Stomach (tissue), 9 donors: ENCODE results near the gene MMS19. TPM values are rescaled to one million over a fixed set of nuclear protein-coding genes. Genes with fewer than 3 reads are reported as not detected.

ENCODE experiments used
- DNase-seq, 2 donors: peaks; one replicate each; pipeline versions ENCODE4 v3.0.0 to v3.0.0-alpha.2; 2013 to 2019
- H3K27ac ChIP-seq, 5 donors: fragments of 200-600 bp in 4 of 5; sonication (generic) in 4 of 5; one replicate each; pipeline ENCODE4 v1.5.1; 2013 to 2019; ENCODE audit warnings: mild to moderate bottlenecking in 1 of 5, moderate library complexity in 1 of 5
- H3K27me3 ChIP-seq, 3 donors: fragments of 200-600 bp; sonication (generic); one replicate each; pipeline ENCODE4 v1.5.1; 2017 to 2019; ENCODE audit warnings: mixed run types in 1 of 3
- H3K36me3 ChIP-seq, 4 donors: fragments of 200-600 bp; sonication (generic); 1 replicate in 3 of 4; 2 replicates in 1 of 4; pipeline ENCODE4 v1.5.1; 2016 to 2019
- H3K4me1 ChIP-seq, 4 donors: fragments of 200-600 bp; sonication (generic); one replicate each; pipeline ENCODE4 v1.5.1; 2016 to 2019
- H3K4me3 ChIP-seq, 4 donors: fragments of 200-600 bp; sonication (generic) in 3 of 4; one replicate each; pipeline ENCODE4 v1.5.1; 2016 to 2019; ENCODE audit warnings: mild to moderate bottlenecking in 1 of 4
- H3K9me3 ChIP-seq, 4 donors: fragments of 200-600 bp; sonication (generic); one replicate each; pipeline ENCODE4 v1.5.1; 2016 to 2019
- EP300 ChIP-seq: sonication (generic); formaldehyde crosslinking; IDR thresholded peaks from one replicate; pipeline ENCODE4 v1.6.1; 2017; ENCODE audit warnings: antibody characterized with exemption
- POLR2A ChIP-seq, 4 donors: fragments of 450-650 bp; IDR thresholded peaks; one replicate each; pipeline ENCODE4 v1.6.1; 2016; ENCODE audit warnings: antibody characterized with exemption in 4 of 4, control low read depth in 2 of 4, mild to moderate bottlenecking in 1 of 4, moderate library complexity in 1 of 4
- POLR2AphosphoS5 ChIP-seq, 3 donors: sonication (generic); formaldehyde crosslinking; IDR thresholded peaks; one replicate each; pipeline ENCODE4 v1.6.1; 2016; ENCODE audit warnings: antibody characterized with exemption in 3 of 3
- WGBS, 5 donors: extraction: QIAGEN DNeasy Blood & Tissue Kit in 3 of 5; methylation state at CpG; one replicate each; pipeline versions ENCODE4 v1.1.5 to v1.1.7; 2013 to 2018; 5-methylcytosine and 5-hydroxymethylcytosine counted together
- intact Hi-C: fragments of 100-400 bp; cut with DNase I; formaldehyde crosslinking; loops from one replicate; pipeline ENCODE4 v1.15.1; 2023; ENCODE audit warnings: low total_unique reads
- polyA plus RNA-seq, 3 donors: library from polyadenylated mRNA; stranded (reverse); fragments of 200-250 nt; gene quantifications; one replicate each; pipeline ENCODE4 v1.2.3, GENCODE V29; 2013
- total RNA-seq, 5 donors: library from RNA; depleted of rRNA; stranded (reverse); fragments of >200 nt; gene quantifications; one replicate each; pipeline versions ENCODE4 v1.1.0 to v1.2.3, GENCODE V29; 2014 to 2016
- TF ChIP-seq, protein P1 (sequence below), 7 experiments: fragments of 450-650 bp in 4 of 7; fragments of 200-600 bp in 3 of 7; sonication (generic) in 3 of 7; IDR thresholded peaks; one replicate each; pipeline ENCODE4 v1.5.1; 2016 to 2019; ENCODE audit warnings: antibody characterized with exemption in 7 of 7, control low read depth in 2 of 7, mild to moderate bottlenecking in 1 of 7
- donor health status: healthy with polysubstance abuse.
- donor health status: Bipolar disorder and iron deficiency.
- donor health status: healthy.

MMS19 gene
- total and polyA plus RNA-seq, 8 donors: 30.9 to 146 (median 58.4) TPM

DNA sequence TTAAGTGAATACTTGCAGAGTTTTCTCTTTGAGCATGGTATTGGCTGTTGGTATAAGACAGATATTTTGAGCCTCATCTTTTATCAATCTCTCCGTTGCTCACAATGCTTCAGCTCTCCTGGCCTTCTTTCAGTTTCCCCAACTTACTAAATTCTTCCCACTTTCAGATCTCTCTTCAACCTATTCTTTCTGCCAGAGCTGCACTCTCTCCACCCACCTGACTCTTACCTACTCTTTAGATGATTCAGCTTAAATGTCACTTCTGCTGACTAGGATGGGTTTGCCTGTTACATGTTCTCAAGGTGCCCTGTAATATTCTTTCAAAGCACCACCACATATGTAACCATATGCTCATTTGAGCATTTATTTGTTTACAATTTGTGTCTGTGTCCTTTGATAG, 54.0 kb downstream of the MMS19 start:
- Histone ChIP-seq H3K4me3 (no peak overlapping the region), H3K27me3 (no peaks in the 10 kb centered on the region), H3K9me3 (no peaks in the 10 kb centered on the region), H3K36me3 (peaks cover 17 to 42% (median 39%) of the 10 kb centered on the region in 4 donors), H3K4me1 (peaks cover 31 to 44% (median 40%) of the 10 kb centered on the region in 4 donors), H3K27ac (no peak overlapping the region)
- intact Hi-C loops: no loop called here
- no peak for DNase-seq
- TF ChIP-seq POLR2AphosphoS5 (IDR thresholded peaks at IDR 0.05): no peak
- TF ChIP-seq, protein P1, sequence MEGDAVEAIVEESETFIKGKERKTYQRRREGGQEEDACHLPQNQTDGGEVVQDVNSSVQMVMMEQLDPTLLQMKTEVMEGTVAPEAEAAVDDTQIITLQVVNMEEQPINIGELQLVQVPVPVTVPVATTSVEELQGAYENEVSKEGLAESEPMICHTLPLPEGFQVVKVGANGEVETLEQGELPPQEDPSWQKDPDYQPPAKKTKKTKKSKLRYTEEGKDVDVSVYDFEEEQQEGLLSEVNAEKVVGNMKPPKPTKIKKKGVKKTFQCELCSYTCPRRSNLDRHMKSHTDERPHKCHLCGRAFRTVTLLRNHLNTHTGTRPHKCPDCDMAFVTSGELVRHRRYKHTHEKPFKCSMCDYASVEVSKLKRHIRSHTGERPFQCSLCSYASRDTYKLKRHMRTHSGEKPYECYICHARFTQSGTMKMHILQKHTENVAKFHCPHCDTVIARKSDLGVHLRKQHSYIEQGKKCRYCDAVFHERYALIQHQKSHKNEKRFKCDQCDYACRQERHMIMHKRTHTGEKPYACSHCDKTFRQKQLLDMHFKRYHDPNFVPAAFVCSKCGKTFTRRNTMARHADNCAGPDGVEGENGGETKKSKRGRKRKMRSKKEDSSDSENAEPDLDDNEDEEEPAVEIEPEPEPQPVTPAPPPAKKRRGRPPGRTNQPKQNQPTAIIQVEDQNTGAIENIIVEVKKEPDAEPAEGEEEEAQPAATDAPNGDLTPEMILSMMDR (IDR thresholded peaks at IDR 0.05): no peak
- TF ChIP-seq EP300: no peak
- TF ChIP-seq POLR2A (IDR thresholded peaks at IDR 0.05): no peak
- WGBS, 5 donors: 74 to 88% (median 79%) methylated on average over 1 of the region's 1 CpG

DNA sequence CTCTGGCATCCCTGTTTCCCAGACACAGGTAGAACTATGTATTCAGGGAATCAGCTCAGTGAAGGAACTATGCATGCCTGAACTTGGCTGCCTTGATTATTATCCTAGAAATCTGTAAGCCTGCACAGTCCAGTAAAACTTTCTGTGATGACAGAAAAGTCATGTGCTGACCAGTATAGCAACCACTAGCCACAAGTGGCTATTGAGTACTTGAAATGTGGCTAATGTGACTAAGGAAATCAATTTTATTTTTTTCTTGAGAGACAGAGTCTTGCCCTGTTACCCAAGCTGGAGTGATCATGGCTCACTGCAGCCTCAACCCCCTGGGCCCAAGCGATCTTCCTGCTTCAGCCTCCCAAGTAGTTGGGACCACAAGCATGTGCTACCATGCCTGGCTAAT, 55.9 kb downstream of the MMS19 start:
- DNase-seq: no peak
- Histone ChIP-seq H3K27me3 (no peaks in the 10 kb centered on the region), H3K4me1 (peaks cover 16 to 28% (median 23%) of the 10 kb centered on the region in 4 donors), H3K4me3 (no peak overlapping the region), H3K36me3 (peaks cover 26 to 62% (median 58%) of the 10 kb centered on the region in 4 donors), H3K9me3 (no peaks in the 10 kb centered on the region), H3K27ac (no peak overlapping the region)
- intact Hi-C loops: no loop called here
- WGBS, 5 donors: 97 to 100% (median 100%) methylated on average over 1 of the region's 1 CpG
- TF ChIP-seq EP300 (no peak), POLR2A (IDR thresholded peaks at IDR 0.05) (no peak), POLR2AphosphoS5 (IDR thresholded peaks at IDR 0.05) (no peak)
- TF ChIP-seq, protein P1 (IDR thresholded peaks at IDR 0.05): no peak

DNA sequence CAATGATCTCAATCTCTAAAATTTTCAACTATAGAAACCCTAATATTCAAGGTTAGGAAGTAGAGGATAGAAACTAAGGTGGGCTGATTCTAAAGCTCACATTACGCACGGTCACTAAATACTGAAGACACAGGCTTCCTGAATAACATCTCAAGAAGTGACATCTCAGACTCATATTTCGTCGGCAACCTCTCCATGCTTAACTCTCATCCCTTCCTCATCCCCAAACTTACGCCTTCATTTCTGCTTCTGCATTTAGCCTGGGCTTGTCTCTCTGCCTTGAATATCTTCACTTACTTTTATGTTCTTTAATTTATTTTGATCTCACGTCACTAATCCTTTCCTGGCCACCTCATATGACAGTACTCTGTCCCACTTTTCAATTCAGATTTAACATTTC, 63.0 kb downstream of the MMS19 start:
- H3K4me3 ChIP-seq: no peak overlapping the region
- DNase-seq: no peak
- no peaks in the 10 kb centered on the region for H3K4me1 ChIP-seq
- no peaks in the 10 kb centered on the region for H3K9me3 ChIP-seq
- no peaks in the 10 kb centered on the region for H3K27me3 ChIP-seq
- TF ChIP-seq POLR2A (IDR thresholded peaks at IDR 0.05) (no peak), POLR2AphosphoS5 (IDR thresholded peaks at IDR 0.05) (no peak), EP300 (no peak)
- TF ChIP-seq, protein P1 (IDR thresholded peaks at IDR 0.05): no peak
- peaks cover 64 to 94% (median 93%) of the 10 kb centered on the region in 4 donors for H3K36me3 ChIP-seq
- intact Hi-C loops: no loop called here
- no peak overlapping the region for H3K27ac ChIP-seq
- 89 to 96% (median 94%) methylated on average over 6 of the region's 6 CpGs for WGBS, 5 donors

DNA sequence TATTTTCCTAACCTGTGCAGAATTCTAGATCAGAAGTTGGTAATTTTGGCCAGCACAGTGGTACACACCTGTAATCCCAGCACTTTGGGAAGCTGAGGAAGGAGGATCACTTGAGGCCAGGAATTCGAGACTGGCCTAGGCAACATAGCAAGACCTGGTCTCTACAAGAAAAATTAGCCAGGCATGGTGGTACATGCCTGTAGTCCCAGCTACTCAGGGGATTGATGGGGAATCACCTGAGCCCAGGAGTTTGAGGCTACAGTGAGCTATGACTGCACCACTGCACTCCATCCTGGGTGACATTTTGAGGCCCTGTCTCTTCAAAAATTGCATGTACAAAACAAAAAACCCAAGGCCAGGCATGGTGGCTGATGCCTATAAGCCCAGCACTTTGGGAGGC, 63.7 kb downstream of the MMS19 start:
- TF ChIP-seq POLR2A (IDR thresholded peaks at IDR 0.05) (no peak), EP300 (no peak), POLR2AphosphoS5 (IDR thresholded peaks at IDR 0.05) (no peak)
- TF ChIP-seq, protein P1 (IDR thresholded peaks at IDR 0.05): no peak
- H3K4me1 ChIP-seq: no peaks in the 10 kb centered on the region
- H3K4me3 ChIP-seq: no peak overlapping the region
- DNase-seq: no peak
- 85 to 90% (median 88%) methylated on average over 1 of the region's 1 CpG for WGBS, 5 donors
- intact Hi-C loops: no loop called here
- no peaks in the 10 kb centered on the region for H3K27me3 ChIP-seq
- H3K9me3 ChIP-seq: no peaks in the 10 kb centered on the region
- H3K27ac ChIP-seq: no peak overlapping the region
- peaks cover 61 to 94% (median 93%) of the 10 kb centered on the region in 4 donors for H3K36me3 ChIP-seq
